ENCODE data around the gene ADAMTS17. TPM values are rescaled to one million over a fixed set of nuclear protein-coding genes. Genes with fewer than 3 reads are reported as not detected.

The ADAMTS17 gene
- total and polyA plus RNA-seq, 9 of the 15 experiments (the other 6 are each of a cell fraction or from before 2014, with no cell fraction given) = 0.01 to 0.14 (median 0.07) TPM; not detected in 6

DNA sequence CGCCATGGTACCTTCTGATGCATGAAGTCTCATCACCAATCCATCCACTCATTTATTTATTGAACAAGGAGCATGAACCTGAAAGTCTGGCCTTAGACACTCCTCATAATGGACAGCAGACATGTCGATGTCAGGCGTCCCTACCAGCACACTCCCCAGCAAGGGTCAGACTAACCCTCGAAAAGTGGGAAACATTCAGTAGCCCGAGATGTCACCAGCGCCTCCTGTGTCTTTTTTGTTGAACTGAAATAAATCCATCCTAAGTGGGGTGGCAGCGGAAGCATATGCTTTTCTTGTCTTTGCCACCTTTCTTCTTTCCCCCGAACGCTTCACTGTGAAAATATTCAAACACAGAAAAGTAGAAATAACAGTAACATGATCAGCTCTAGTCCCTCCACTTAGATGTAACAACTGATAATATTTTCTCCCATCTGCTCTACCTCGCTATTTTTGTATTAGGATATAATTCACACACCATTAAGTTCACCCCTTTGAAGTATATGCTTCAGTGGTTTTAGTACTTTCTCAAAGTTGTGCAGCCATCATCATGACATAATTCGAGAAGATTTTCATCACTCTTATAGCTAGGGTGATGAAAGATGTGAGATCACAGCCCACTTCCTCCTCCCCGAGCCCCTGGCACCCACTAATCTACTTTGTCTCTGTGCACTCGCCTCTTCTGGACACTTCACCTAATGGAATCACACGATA lies 121.6 kb downstream of the ADAMTS17 start:
- CTCF ChIA-PET (ENCODE audit: low intra/inter-chr PET ratio) = interaction anchor here (0.7 kb wide), 1 partner anchor 1115 kb away, joined by 6 read pairs; no protein-coding TSS in a partner anchor
- no peaks in the 10 kb centered on the region for H3K4me1 ChIP-seq (replicated peaks in 1 of 2; ENCODE audit: control insufficient read depth in 2 of 2, insufficient read depth in 2 of 2, low read length in 2 of 2)
- H3K79me2 ChIP-seq (ENCODE audit: control insufficient read depth, insufficient read depth, low read length) = no peaks in the 10 kb centered on the region
- no peak for FAIRE-seq
- no peaks in the 10 kb centered on the region for H4K20me1 ChIP-seq (replicated peaks; ENCODE audit: control insufficient read depth, insufficient read depth, low read length)
- H3K9me3 ChIP-seq (replicated peaks; ENCODE audit: control insufficient read depth, insufficient read depth, low read depth, low read length) = no peaks in the 10 kb centered on the region
- WGBS (ENCODE audit: insufficient coverage, low coverage, missing lambda C conversion rate) = 0% methylated on average over 14 of the region's 14 CpGs
- no TSS peak for BruUV-seq (replicated peaks)
- DNase-seq (ENCODE audit: extremely low read depth in 1 of 4, low spot score in 3 of 4) = no peak
- TF ChIP-seq, protein P1, sequence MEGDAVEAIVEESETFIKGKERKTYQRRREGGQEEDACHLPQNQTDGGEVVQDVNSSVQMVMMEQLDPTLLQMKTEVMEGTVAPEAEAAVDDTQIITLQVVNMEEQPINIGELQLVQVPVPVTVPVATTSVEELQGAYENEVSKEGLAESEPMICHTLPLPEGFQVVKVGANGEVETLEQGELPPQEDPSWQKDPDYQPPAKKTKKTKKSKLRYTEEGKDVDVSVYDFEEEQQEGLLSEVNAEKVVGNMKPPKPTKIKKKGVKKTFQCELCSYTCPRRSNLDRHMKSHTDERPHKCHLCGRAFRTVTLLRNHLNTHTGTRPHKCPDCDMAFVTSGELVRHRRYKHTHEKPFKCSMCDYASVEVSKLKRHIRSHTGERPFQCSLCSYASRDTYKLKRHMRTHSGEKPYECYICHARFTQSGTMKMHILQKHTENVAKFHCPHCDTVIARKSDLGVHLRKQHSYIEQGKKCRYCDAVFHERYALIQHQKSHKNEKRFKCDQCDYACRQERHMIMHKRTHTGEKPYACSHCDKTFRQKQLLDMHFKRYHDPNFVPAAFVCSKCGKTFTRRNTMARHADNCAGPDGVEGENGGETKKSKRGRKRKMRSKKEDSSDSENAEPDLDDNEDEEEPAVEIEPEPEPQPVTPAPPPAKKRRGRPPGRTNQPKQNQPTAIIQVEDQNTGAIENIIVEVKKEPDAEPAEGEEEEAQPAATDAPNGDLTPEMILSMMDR (IDR thresholded peaks at IDR 0.05 in 2 of 3, conservative IDR thresholded peaks at IDR 0.05 in 1 of 3; ENCODE audit: insufficient read depth in 2 of 3, low read depth in 1 of 3, low read length in 3 of 3) = peak in 1 of 3 experiments; percentile 18; a peak in 1 of 6 replicates
- no peak for TF ChIP-seq ZNF23 (CRISPR knock-in tag; IDR thresholded peaks at IDR 0.05)
- POLR2A ChIA-PET = no interaction called here
- ATAC-seq = no peak
- H3K9me1 ChIP-seq (ENCODE audit: control insufficient read depth, insufficient read depth, low read length) = no peaks in the 10 kb centered on the region
- no peak overlapping the region for H2AFZ ChIP-seq (ENCODE audit: low read depth, low read length)
- H3K4me2 ChIP-seq (ENCODE audit: insufficient read depth, low read length) = no peak overlapping the region
- no peak overlapping the region for H3K4me3 ChIP-seq
- intact Hi-C loops (cut with micrococcal nuclease) (no loop called here), in situ Hi-C loops (cut with MboI) (no loop called here)
- peaks cover 23 to 48% of the 10 kb centered on the region in 2 experiments; a peak in 4 of 5 replicates for H3K27me3 ChIP-seq (ENCODE audit: control insufficient read depth in 2 of 2, insufficient read depth in 2 of 2, low read length in 2 of 2)
- H3K36me3 ChIP-seq (ENCODE audit: control insufficient read depth, insufficient read depth, low read length) = no peaks in the 10 kb centered on the region
- H3K27ac ChIP-seq (ENCODE audit: extremely low read depth, low read depth, low read length) = no peak overlapping the region
- no peak overlapping the region for H3K9ac ChIP-seq (ENCODE audit: insufficient read depth in 1 of 2, low read depth in 2 of 2, low read length in 2 of 2)

DNA sequence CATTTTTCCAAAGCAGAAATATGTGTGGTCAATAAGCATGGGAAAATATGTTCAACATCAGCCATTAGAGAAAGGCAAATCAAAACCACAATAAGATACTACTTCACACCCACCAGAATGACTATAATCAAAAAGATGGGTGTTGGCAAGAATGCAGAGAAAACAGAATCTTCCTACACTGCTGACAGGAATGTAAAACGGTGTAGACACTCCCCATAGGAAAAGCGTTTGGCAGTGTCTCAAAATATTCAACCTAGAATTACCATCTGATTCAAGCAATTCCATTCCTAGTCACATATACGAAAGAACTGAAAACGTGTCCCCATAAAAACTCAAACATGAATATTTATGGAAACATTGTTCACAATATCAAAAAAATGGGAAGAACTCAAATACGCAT lies 123.3 kb downstream of the ADAMTS17 start:
- H3K27me3 ChIP-seq (ENCODE audit: control insufficient read depth in 2 of 2, insufficient read depth in 2 of 2, low read length in 2 of 2) = peaks cover 26 to 52% of the 10 kb centered on the region in 2 experiments
- H3K9ac ChIP-seq (ENCODE audit: insufficient read depth in 1 of 2, low read depth in 2 of 2, low read length in 2 of 2) = no peak overlapping the region
- FAIRE-seq = no peak
- no peaks in the 10 kb centered on the region for H4K20me1 ChIP-seq (replicated peaks; ENCODE audit: control insufficient read depth, insufficient read depth, low read length)
- intact Hi-C loops (cut with micrococcal nuclease) (no loop called here), in situ Hi-C loops (cut with MboI) (no loop called here)
- no peak for ATAC-seq
- H3K9me3 ChIP-seq (replicated peaks; ENCODE audit: control insufficient read depth, insufficient read depth, low read depth, low read length) = no peaks in the 10 kb centered on the region
- no peaks in the 10 kb centered on the region for H3K79me2 ChIP-seq (ENCODE audit: control insufficient read depth, insufficient read depth, low read length)
- H3K4me3 ChIP-seq = no peak overlapping the region
- ChIA-PET POLR2A (no interaction called here), CTCF (ENCODE audit: low intra/inter-chr PET ratio) (no interaction called here)
- no peak for DNase-seq (ENCODE audit: extremely low read depth in 1 of 4, low spot score in 3 of 4)
- H3K4me2 ChIP-seq (ENCODE audit: insufficient read depth, low read length) = no peak overlapping the region
- no peak overlapping the region for H2AFZ ChIP-seq (ENCODE audit: low read depth, low read length)
- no peak overlapping the region for H3K27ac ChIP-seq (ENCODE audit: extremely low read depth, low read depth, low read length)
- H3K9me1 ChIP-seq (ENCODE audit: control insufficient read depth, insufficient read depth, low read length) = no peaks in the 10 kb centered on the region
- H3K36me3 ChIP-seq (ENCODE audit: control insufficient read depth, insufficient read depth, low read length) = no peaks in the 10 kb centered on the region
- no TSS peak for BruUV-seq (replicated peaks)
- no peaks in the 10 kb centered on the region for H3K4me1 ChIP-seq (replicated peaks in 1 of 2; ENCODE audit: control insufficient read depth in 2 of 2, insufficient read depth in 2 of 2, low read length in 2 of 2)
- 10% methylated on average over 5 of the region's 5 CpGs for WGBS (ENCODE audit: insufficient coverage, low coverage, missing lambda C conversion rate)
- TF ChIP-seq SMAD2 (IDR thresholded peaks at IDR 0.05; ENCODE audit: low read depth, low read length) (no peak), JUND (IDR thresholded peaks at IDR 0.05; ENCODE audit: borderline replicate concordance, low read depth, low read length) (no peak), JUND (tag; IDR thresholded peaks at IDR 0.05; ENCODE audit: borderline replicate concordance, low read depth, low read length) (no peak), ZNF512 (tag; IDR thresholded peaks at IDR 0.05) (no peak), CGGBP1 (CRISPR knock-in tag; IDR thresholded peaks at IDR 0.05) (no peak), ZNF551 (CRISPR knock-in tag; IDR thresholded peaks at IDR 0.05) (no peak), ILF3 (IDR thresholded peaks at IDR 0.05; ENCODE audit: borderline replicate concordance) (no peak)
